OCI-LY3 (cell line): ENCODE data around the gene NAT10.

Experiments used
- EZH2phosphoT487 ChIP-seq: fragments of 200-600 bp; shearing (Covaris generic); IDR thresholded peaks from 2 replicates; pipeline ENCODE4 v1.6.1; 2018; ENCODE audit warnings: antibody characterized with exemption, mixed run types, low read depth
- TF ChIP-seq, protein P1 (sequence below): fragments of 200-600, 300-600 bp; sonication (generic); IDR thresholded peaks from 2 replicates; pipeline ENCODE4 v1.5.1; 2014; ENCODE audit warnings: antibody characterized with exemption, low read length, low read depth

GRCh38 chr11:34158661-34159060, 53.2 kb downstream of the NAT10 start:
- TF ChIP-seq, protein P1, sequence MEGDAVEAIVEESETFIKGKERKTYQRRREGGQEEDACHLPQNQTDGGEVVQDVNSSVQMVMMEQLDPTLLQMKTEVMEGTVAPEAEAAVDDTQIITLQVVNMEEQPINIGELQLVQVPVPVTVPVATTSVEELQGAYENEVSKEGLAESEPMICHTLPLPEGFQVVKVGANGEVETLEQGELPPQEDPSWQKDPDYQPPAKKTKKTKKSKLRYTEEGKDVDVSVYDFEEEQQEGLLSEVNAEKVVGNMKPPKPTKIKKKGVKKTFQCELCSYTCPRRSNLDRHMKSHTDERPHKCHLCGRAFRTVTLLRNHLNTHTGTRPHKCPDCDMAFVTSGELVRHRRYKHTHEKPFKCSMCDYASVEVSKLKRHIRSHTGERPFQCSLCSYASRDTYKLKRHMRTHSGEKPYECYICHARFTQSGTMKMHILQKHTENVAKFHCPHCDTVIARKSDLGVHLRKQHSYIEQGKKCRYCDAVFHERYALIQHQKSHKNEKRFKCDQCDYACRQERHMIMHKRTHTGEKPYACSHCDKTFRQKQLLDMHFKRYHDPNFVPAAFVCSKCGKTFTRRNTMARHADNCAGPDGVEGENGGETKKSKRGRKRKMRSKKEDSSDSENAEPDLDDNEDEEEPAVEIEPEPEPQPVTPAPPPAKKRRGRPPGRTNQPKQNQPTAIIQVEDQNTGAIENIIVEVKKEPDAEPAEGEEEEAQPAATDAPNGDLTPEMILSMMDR = no peak
- TF ChIP-seq EZH2phosphoT487 = no peak
